CD4-positive, alpha-beta T cell treated with Interferon gamma for 1 hour (primary cell): Measurements from ENCODE around the gene TRAPPC3.
"Not testable (repeated sequence)": the region's sequence is repeated elsewhere in the genome, so short reads cannot be mapped to it uniquely, and the experiment has no call there.

Experiments
- DNase-seq: peaks from one replicate; pipeline ENCODE4 v3.0.0-alpha.2; 2020

The TRAPPC3 gene

GRCh38 chr1:36149237-36149972 is at the start of gene TRAPPC3:
TRAPPC3 (minus strand) TSS chr1:36149486; CDS start chr1:36149378, 108 bp downstream.
- peak; percentile 100 for DNase-seq

GRCh38 chr1:36198641-36199040 is 49.4 kb upstream of the TRAPPC3 start:
- no peak for DNase-seq

DNA sequence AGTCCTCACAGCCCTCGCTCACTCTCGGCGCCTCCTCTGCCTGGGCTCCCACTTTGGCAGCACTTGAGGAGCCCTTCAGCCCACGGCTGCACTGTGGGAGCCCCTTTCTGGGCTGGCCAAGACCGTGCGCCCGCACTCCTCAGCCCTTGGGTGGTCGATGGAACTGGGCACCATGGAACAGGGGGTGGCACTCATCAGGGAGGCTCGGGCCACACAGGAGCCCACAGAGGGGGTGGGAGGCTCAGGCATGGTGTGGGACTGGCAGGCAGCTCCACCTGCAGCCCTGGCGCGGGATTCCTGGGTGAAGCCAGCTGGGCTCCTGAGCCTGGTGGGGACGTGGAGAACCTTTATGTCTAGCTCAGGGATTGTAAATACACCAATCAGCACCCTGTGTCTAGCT is 47.5 kb upstream of the TRAPPC3 start:
- DNase-seq, result not testable (repeated sequence)

DNA sequence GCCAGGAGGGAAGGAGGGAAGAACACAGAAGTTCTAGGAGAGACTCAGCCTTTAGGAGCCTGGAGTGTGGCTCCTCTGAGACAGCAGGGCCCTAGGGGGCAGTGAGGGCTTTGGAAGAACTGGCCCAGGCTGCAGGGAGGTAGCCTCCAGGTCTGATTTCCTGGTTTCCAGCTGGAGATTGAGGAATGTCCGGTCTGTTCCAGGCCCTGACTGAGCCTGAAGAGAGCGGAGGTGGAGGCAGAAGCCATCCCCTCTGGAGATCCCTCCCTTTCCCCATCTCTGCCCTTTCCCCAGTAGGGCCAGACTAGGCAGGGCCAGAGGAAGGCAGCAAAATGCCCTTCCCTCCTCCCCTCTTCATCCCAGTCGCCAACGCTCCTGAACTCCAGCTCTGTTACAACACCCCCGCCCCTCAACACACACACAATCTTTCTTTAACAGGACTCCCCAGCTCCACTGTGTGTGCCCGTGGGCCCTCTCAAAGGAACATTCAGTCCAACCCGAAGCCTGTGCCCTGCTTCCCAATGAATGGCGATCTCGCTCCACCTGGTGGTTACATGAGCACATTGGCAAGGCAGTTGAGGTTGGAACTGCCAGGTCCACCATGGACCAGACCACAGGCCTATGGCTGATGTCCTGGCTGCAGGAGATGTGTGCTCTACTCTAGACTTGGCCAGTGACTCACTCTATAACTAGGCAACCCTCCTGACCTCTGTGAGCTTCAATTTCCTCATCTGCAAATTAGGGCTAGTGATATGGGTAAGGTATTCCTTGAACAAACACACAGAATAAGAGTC is 38.7 kb upstream of the TRAPPC3 start:
- peak; percentile 84 for DNase-seq

DNA sequence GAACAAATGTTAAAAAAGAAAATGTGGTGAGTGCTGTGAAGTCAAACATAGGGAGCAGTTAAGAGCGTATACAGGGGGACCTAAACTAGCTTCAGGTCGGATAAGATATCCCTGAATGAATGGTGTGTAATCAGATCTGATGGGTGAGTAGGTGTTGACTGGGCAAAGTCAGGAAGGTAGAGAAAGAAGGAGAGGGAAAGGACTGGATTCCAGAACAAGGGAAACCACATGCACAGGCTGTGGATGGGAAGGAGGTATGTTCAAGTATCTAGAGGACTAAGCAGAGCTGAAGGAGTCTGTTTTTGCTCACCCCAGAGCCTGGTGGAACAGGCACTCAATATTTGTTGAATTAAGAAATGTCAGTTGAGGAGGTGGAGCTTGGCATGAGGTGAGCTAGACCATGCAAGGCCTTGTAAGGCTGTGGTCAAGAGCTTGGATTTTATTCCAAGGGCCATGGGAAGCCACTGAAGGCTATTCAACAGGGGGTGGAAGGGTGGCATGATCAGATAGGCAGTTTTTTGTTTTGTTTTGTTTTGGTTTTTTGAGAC is 34.1 kb upstream of the TRAPPC3 start:
- DNase-seq, result no peak

- DNase-seq, result no peak
Measured at GRCh38 chr1:36182734-36183133, 33.4 kb upstream of the TRAPPC3 start.

DNA sequence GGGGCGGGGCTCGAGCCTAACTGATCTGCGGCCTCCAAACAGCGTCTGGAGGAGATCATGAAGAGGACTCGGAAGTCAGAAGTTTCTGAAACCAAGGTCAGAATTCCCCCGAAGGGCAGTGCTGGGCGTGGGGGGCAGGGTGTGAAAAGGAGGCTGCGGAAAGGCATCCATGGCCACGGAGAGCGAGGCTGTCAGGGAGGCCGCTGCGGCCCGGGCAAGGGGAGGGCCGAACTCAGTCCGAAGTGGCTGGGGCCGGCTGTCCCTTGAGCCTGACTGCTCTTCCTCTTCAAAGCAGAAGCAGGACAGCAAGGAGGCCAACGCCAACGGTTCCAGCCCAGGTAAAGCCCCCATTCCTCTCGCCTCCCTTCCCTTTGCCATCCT is 29.9 kb upstream of the TRAPPC3 start:
- DNase-seq, result no peak

GRCh38 chr1:36178471-36179219 is 29.4 kb upstream of the TRAPPC3 start:
- no peak for DNase-seq

GRCh38 chr1:36177589-36178431 is 28.5 kb upstream of the TRAPPC3 start:
- no peak for DNase-seq

DNA sequence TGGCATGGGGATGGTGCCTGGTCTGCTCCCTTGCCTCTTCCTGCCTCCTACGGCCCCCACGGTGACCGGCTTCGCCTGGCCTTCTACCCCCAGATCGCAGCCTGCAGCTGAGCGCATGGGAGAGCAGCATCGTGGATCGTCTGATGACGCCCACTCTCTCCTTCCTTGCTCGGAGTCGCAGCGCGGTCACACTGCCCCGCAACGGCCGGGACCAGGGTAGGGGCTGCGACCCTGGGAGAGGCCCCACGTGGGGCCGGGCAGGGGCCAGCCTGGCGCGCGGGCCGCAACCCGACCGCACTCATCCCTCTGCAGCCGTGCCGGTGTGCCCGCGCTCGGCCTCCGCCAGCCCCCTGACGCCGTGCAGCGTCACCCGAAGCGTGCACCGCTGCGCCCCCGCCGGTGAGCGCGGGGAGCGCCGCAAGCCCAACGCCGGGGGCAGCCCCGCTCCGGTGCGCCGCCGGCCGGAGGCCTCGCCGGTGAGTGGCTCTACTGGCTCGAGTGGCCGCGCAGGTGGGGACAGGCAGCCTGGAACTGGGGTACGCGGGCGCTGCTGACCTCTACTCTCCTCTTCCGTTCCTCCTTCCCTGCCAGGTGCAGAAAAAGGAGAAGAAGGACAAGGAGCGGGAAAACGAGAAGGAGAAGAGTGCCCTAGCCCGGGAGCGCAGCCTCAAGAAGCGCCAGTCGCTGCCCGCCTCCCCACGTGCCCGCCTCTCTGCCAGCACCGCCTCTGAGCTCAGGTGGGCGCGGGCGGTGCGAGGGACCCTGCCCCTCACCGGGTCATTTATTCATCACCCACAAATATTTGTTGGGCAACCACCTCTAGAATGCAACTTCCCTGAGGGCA is 27.0 kb upstream of the TRAPPC3 start:
- no peak for DNase-seq

- peak; percentile 32 for DNase-seq
Measured at GRCh38 chr1:36175137-36176095, 26.1 kb upstream of the TRAPPC3 start.

DNA sequence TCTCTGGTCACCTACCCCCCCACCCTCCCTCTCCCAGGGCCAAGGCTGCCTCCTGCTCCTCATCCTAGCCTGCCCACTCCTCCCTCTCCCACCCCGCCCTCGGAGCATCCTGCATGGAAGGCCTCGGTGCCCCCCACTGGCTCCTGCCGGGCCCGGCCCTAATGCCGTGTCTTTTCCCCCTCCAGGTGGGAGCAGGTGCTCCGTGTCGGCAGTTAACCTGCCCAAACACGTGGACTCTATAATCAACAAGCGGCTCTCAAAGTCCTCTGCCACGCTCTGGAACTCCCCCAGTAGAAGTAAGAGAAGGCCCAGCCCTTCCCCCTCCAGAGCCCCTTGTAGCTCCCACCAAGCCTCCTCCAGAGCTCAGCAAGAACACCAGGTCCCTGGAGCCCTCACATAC is 25.4 kb upstream of the TRAPPC3 start:
- DNase-seq, result no peak

DNA sequence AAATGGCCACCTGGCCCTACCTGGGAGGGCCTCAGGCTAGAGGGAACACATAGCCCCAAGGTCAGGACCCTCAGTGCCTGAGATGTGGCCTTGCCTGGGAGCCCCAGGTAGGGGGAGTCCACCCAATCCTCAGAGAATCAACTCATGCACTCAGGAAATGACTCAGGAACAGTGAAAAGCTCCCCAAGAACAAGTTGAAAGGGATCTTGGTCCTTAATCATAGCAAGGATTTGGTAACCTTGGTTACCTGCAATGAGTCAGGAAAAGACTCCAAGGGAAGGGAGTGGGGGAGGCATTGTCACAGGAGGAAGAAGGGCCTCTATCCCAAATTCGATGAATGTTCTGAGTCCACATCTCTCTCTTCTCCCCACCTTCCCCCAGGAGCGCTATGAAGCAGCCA is 23.7 kb upstream of the TRAPPC3 start:
- no peak for DNase-seq

- DNase-seq, result no peak
Measured at GRCh38 chr1:36172017-36172747, 22.9 kb upstream of the TRAPPC3 start.

GRCh38 chr1:36170643-36171412 is 21.5 kb upstream of the TRAPPC3 start:
- no peak for DNase-seq

DNA sequence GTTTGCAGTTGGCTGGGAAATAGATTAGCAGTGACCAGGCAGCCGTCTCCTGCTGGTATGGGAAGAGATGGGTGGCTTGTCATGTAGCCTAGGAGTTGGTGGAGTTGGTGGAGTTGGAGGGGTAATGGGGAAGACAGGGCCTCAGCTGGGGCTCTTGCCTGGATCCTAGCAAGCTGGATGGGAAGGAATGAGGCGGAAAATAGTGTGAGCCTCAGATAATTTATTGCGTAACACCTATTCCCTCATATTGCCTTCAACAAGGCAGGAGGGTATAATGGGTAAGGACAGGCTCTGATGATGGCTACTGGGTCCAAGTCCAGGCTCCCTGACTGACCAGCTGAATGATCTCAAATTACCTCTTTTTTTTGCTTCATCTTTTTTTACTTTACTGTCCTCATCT is 19.2 kb upstream of the TRAPPC3 start:
- DNase-seq, result no peak

- DNase-seq, result no peak
Measured at GRCh38 chr1:36166938-36167905, 17.9 kb upstream of the TRAPPC3 start.
